ENCODE data around the gene TIMM17A. TPM values are rescaled to one million over a fixed set of nuclear protein-coding genes. Genes with fewer than 3 reads are reported as not detected.
A peak's percentile ranks its signal among the peaks of the same experiment; 100 is the strongest.

TIMM17A gene
- total and polyA plus RNA-seq, 2 of the 8 experiments (the other 6 are each of a cell fraction or from before 2014, with no cell fraction given) = 30.3 to 57.1 TPM

GRCh38 chr1:201907621-201908020 is 47.7 kb upstream of the TIMM17A start:
- CTCF ChIA-PET (ENCODE audit: partially characterized antibody) = interaction anchor here (1.1 to 12.4 kb wide), 8 partner anchors 9 to 215 kb away, joined by 3 to 147 read pairs (median 6); partner anchors contain the start of genes GPR37L1 and LMOD1
- no peak overlapping the region for H3K9ac ChIP-seq (replicated peaks in 1 of 4; ENCODE audit: extremely low read depth in 1 of 4, low read depth in 3 of 4, low read length in 3 of 4)

More at GRCh38 chr1:201907621-201908020, 47.7 kb upstream of the TIMM17A start:
- H3K36me3 ChIP-seq (ENCODE audit: control insufficient read depth in 2 of 4, insufficient read depth in 4 of 4, low read length in 3 of 4) = no peaks in the 10 kb centered on the region
- H3K4me3 ChIP-seq (ENCODE audit: extremely low read depth in 1 of 4, insufficient read depth in 2 of 4, low read depth in 3 of 4, low read length in 4 of 4) = no peak overlapping the region
- peak overlapping the region; percentile 17; the same call in 1 of the 2 replicates for H3K27ac ChIP-seq (ENCODE audit: low read depth, low read length)
- H4K5ac ChIP-seq (ENCODE audit: insufficient read length, low read depth, low read length) = no peak overlapping the region
- H4K91ac ChIP-seq (replicated peaks; ENCODE audit: insufficient read length, low read length) = no peak overlapping the region
- H3K23me2 ChIP-seq (ENCODE audit: low read depth, low read length) = no peaks in the 10 kb centered on the region
- no peak overlapping the region for H2BK120ac ChIP-seq (replicated peaks; ENCODE audit: low read depth, low read length)
- POLR2A ChIA-PET (ENCODE audit: partially characterized antibody) = interaction anchor here (1.1 to 1.8 kb wide), 2 partner anchors 10 to 13 kb away, joined by 3 to 4 read pairs; no protein-coding TSS in a partner anchor
- H3K18ac ChIP-seq (ENCODE audit: extremely low read depth, low read length) = no peak overlapping the region
- H2BK5ac ChIP-seq (ENCODE audit: low read depth, low read length) = peak overlapping the region; percentile 35; the same call in 1 of the 2 replicates
- no peaks in the 10 kb centered on the region for H3K9me3 ChIP-seq (ENCODE audit: insufficient read depth in 2 of 2, low read depth in 1 of 2, low read length in 1 of 2)
- H3K79me1 ChIP-seq (ENCODE audit: low read depth, low read length) = no peaks in the 10 kb centered on the region
- FAIRE-seq (no peak), DNase-seq (ENCODE audit: low read depth in 1 of 2, low spot score in 2 of 2) (no peak)
- H2BK15ac ChIP-seq (ENCODE audit: low read length) = no peak overlapping the region
- no peak overlapping the region for H3K4me2 ChIP-seq (ENCODE audit: insufficient read depth in 1 of 2, low read depth in 2 of 2, low read length in 2 of 2)
- no peak overlapping the region for H2BK12ac ChIP-seq (ENCODE audit: low read depth, low read length)
- H2BK20ac ChIP-seq (ENCODE audit: low read length) = no peak overlapping the region
- no peak overlapping the region for H4K8ac ChIP-seq (ENCODE audit: extremely low read depth, insufficient read depth, low read length)
- no peak for TF ChIP-seq SAP30 (IDR thresholded peaks at IDR 0.05; ENCODE audit: insufficient read depth, insufficient replicate concordance, low read length)
- TF ChIP-seq NANOG (IDR thresholded peaks at IDR 0.05; ENCODE audit: insufficient read depth, low read depth, low read length, poor library complexity, severe bottlenecking) = no peak
- H3K23ac ChIP-seq (ENCODE audit: insufficient read length) = no peak overlapping the region
- H3K56ac ChIP-seq (replicated peaks; ENCODE audit: insufficient read length, low read depth, low read length) = no peak overlapping the region
- 89% methylated on average over 6 of the region's 6 CpGs; no CpG with 5 or more reads in 1 of the 2 experiments for WGBS, 2 experiments (ENCODE audit: extremely low coverage in 1 of 2, insufficient coverage in 1 of 2, insufficient read length in 1 of 2, insufficient replicate concordance in 2 of 2, low coverage in 1 of 2, low lambda C conversion rate in 2 of 2, missing lambda C conversion rate in 1 of 2)
- no peak overlapping the region for H3K4ac ChIP-seq (replicated peaks; ENCODE audit: insufficient read length, low read depth, low read length)
- no peak overlapping the region for H3K14ac ChIP-seq (ENCODE audit: insufficient read length)
- no peaks in the 10 kb centered on the region for H3K79me2 ChIP-seq (ENCODE audit: control insufficient read depth in 1 of 2, insufficient read depth in 2 of 2, low read length in 2 of 2)
- no peaks in the 10 kb centered on the region; a peak in 1 of 7 replicates for H3K27me3 ChIP-seq (replicated peaks in 1 of 4; ENCODE audit: control insufficient read depth in 3 of 4, extremely low read depth in 1 of 4, insufficient read depth in 3 of 4, low read length in 3 of 4)
- no peak overlapping the region for H2AK5ac ChIP-seq (ENCODE audit: low read depth, low read length)
- no peak overlapping the region for H2AFZ ChIP-seq (ENCODE audit: low read length)
- no peaks in the 10 kb centered on the region for H4K20me1 ChIP-seq (replicated peaks in 1 of 2; ENCODE audit: control insufficient read depth in 1 of 2, insufficient read depth in 2 of 2, low read length in 2 of 2)
- H3K4me1 ChIP-seq (replicated peaks in 1 of 4; ENCODE audit: control insufficient read depth in 3 of 4, insufficient read depth in 4 of 4, low read length in 3 of 4) = peaks cover 0 to 4% (median 1%) of the 10 kb centered on the region in 4 experiments; a peak in 4 of 7 replicates
